Activated naive CD4-positive, alpha-beta T cell treated with anti-CD3 and anti-CD28 coated beads, Interleukin-2, amount 50 U/mL, for 72 hours (primary cell): Measurements from ENCODE around the gene ME3. TPM values are rescaled to one million over a fixed set of nuclear protein-coding genes. Genes with fewer than 3 reads are reported as not detected.

Source experiments
- ATAC-seq, 2 donors: fragments of 150-1000 bp; cut with Tn5 transposase; 2 replicates each; pipeline ENCODE4 v1.10.0; 2021; ENCODE audit warnings: mild to moderate bottlenecking in 2 of 2, moderate library complexity in 2 of 2
- DNase-seq, 2 donors: peaks; one replicate each; pipeline ENCODE4 v3.0.0; 2021 to 2022; ENCODE audit warnings: low spot score in 2 of 2
- H3K27ac Mint-ChIP-seq, 2 donors: one replicate each; pipeline ENCODE4 v1.8.0; 2022; ENCODE audit warnings: mild to moderate bottlenecking in 2 of 2, mixed read lengths in 2 of 2
- H3K36me3 Mint-ChIP-seq, 2 donors: one replicate each; pipeline ENCODE4 v1.8.0; 2022; ENCODE audit warnings: mixed read lengths in 2 of 2
- H3K9me3 Mint-ChIP-seq, 2 donors: one replicate each; pipeline ENCODE4 v1.8.0; 2022; ENCODE audit warnings: mixed read lengths in 2 of 2
- total RNA-seq, 2 donors: library from RNA; stranded (reverse); gene quantifications; one replicate each; pipeline ENCODE4 v1.2.3, GENCODE V29; 2022

Gene ME3
- total RNA-seq, 2 donors from 2014 or later = 5.5 to 16.2 TPM

- Mint-ChIP-seq H3K36me3 (peaks cover 0 to 5% of the 10 kb centered on the region in 2 donors), H3K9me3 (no peaks in the 10 kb centered on the region), H3K27ac (no peak overlapping the region)
- DNase-seq (no peak), ATAC-seq (no peak)
These were observed 26.8 kb upstream of the ME3 start for GRCh38 chr11:86699040-86699791.

DNA sequence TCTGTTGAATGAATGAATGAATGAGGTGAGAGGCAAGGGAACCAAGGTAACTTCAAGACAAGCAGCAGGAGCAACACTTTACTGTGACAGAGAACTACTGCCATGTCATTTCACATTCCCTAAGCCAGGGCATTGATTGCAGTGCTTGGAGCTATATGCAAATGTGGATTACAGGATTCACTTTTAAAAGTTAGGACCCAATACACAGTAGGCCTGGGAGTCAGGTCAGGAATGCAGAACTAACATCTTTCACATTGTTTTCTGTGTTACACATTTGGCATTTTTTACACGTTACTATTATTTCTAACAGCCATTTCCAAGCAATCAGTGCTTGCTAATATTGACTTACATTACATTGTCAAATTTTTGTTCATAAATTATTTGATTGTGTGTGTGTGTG lies 26.2 kb upstream of the ME3 start:
- no peak overlapping the region for H3K27ac Mint-ChIP-seq
- ATAC-seq = no peak
- H3K9me3 Mint-ChIP-seq = no peaks in the 10 kb centered on the region
- no peak for DNase-seq
- H3K36me3 Mint-ChIP-seq = peaks cover 0 to 5% of the 10 kb centered on the region in 2 donors

DNA sequence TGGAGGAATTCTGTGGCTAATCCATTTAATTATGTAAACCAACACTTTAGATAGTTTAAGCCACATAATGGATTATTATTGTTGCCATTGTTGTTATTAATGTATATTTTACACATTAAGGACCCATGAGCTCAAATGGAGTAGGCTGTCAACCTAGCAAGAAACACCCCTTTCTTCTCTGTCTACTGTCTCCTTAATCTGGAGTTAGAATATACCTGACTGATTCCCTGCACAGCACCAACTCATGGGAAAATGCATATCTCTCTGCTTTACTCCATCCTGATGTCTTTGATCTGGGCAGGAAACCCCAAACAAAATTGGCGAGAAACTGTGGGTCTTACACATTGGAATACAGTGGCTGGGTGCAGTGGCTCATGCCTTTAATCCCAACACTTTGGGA lies 24.0 kb upstream of the ME3 start:
- ATAC-seq (no peak), DNase-seq (no peak)
- H3K9me3 Mint-ChIP-seq = no peaks in the 10 kb centered on the region
- peaks cover 0 to 5% of the 10 kb centered on the region in 2 donors for H3K36me3 Mint-ChIP-seq
- H3K27ac Mint-ChIP-seq = no peak overlapping the region

DNA sequence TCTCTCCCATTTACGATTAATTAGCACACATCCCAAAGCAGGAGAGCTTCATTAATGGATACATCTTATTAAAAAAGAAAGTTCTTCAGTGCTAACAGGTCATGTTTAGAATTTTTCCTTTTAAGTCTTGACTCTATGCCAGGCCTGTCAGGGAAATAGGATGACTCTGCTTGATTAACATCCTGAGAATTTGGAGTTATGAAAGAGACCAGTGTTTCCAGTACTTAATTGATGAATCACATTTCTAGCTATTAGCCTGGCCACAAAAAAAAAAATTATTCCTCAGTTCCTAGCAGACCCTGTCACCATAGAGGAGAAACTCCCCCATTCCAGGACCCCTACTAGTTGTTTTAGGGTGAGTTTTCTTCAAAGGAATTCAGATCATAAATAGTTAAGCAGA lies 23.6 kb upstream of the ME3 start:
- no peak overlapping the region for H3K27ac Mint-ChIP-seq
- H3K36me3 Mint-ChIP-seq = peaks cover 0 to 5% of the 10 kb centered on the region in 2 donors
- H3K9me3 Mint-ChIP-seq = no peaks in the 10 kb centered on the region
- DNase-seq (no peak), ATAC-seq (no peak)

GRCh38 chr11:86695373-86695772 lies 23.0 kb upstream of the ME3 start:
- Mint-ChIP-seq H3K9me3 (no peaks in the 10 kb centered on the region), H3K36me3 (peaks cover 0 to 5% of the 10 kb centered on the region in 2 donors), H3K27ac (no peak overlapping the region)
- DNase-seq = no peak
- ATAC-seq = no peak

GRCh38 chr11:86693518-86693917 lies 21.1 kb upstream of the ME3 start:
- Mint-ChIP-seq H3K27ac (no peak overlapping the region), H3K36me3 (peaks cover 0 to 5% of the 10 kb centered on the region in 2 donors)
- DNase-seq = no peak

DNA sequence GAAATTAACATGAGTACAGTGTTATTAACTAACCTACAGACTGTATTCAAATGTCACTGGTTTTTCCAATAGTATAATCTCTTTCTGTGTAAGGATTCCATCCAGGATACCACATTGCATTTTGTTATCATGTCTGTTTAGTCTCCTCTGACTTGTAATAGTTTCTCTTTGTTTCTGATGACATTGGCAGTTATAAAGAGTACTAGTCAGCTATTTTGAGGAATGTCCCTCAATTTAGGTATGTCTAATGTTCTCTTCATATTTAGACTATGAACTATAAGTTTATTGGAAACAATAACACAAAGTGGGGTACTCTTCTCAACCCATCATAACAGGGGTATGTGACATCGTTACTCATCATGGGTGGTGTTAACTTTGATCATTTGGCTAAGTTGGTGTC lies 20.3 kb upstream of the ME3 start:
- no peak for DNase-seq
- H3K36me3 Mint-ChIP-seq = peaks cover 0 to 5% of the 10 kb centered on the region in 2 donors
- no peaks in the 10 kb centered on the region for H3K9me3 Mint-ChIP-seq
- no peak overlapping the region for H3K27ac Mint-ChIP-seq
- ATAC-seq = no peak

More at GRCh38 chr11:86693518-86693917, 21.1 kb upstream of the ME3 start:
- H3K9me3 Mint-ChIP-seq = no peaks in the 10 kb centered on the region
- no peak for ATAC-seq

- H3K27ac Mint-ChIP-seq = no peak overlapping the region
- H3K9me3 Mint-ChIP-seq = no peaks in the 10 kb centered on the region
- no peak for ATAC-seq
- H3K36me3 Mint-ChIP-seq = peaks cover 0 to 5% of the 10 kb centered on the region in 2 donors
- DNase-seq = no peak
These were observed 19.9 kb upstream of the ME3 start for GRCh38 chr11:86692317-86692716.

GRCh38 chr11:86688398-86689179 lies 16.2 kb upstream of the ME3 start:
- ATAC-seq (peak; percentile 79 to 84), DNase-seq (peak in 1 of 2 donors; percentile 39)
- no peaks in the 10 kb centered on the region for H3K36me3 Mint-ChIP-seq
- H3K27ac Mint-ChIP-seq = peak overlapping the region; percentile 75 to 94
- H3K9me3 Mint-ChIP-seq = no peaks in the 10 kb centered on the region

GRCh38 chr11:86687185-86687778 lies 14.9 kb upstream of the ME3 start:
- DNase-seq (no peak), ATAC-seq (peak; percentile 63 to 74)
- Mint-ChIP-seq H3K36me3 (no peaks in the 10 kb centered on the region), H3K27ac (peak overlapping the region in 1 of 2 donors; percentile 75), H3K9me3 (no peaks in the 10 kb centered on the region)

- no peaks in the 10 kb centered on the region for H3K9me3 Mint-ChIP-seq
- H3K36me3 Mint-ChIP-seq = no peaks in the 10 kb centered on the region
- ATAC-seq (no peak), DNase-seq (no peak)
- H3K27ac Mint-ChIP-seq = peak overlapping the region in 1 of 2 donors; percentile 75
These were observed 14.1 kb upstream of the ME3 start for GRCh38 chr11:86686531-86686930.

DNA sequence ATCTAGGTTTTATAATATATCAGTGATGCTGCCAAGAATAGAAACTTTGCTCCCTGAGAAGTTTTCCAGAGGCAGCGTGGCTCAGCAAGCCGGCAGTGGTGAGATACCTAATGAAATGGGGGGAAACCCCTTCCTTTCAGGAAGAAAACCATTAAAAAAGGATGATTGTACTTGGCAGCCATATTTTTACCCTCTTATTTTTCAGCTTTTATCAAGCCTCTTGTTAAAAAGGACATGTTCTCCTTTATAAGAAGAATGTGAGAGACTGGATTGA lies 9.0 kb upstream of the ME3 start:
- Mint-ChIP-seq H3K27ac (no peak overlapping the region), H3K9me3 (no peaks in the 10 kb centered on the region), H3K36me3 (no peaks in the 10 kb centered on the region)
- ATAC-seq (no peak), DNase-seq (no peak)

DNA sequence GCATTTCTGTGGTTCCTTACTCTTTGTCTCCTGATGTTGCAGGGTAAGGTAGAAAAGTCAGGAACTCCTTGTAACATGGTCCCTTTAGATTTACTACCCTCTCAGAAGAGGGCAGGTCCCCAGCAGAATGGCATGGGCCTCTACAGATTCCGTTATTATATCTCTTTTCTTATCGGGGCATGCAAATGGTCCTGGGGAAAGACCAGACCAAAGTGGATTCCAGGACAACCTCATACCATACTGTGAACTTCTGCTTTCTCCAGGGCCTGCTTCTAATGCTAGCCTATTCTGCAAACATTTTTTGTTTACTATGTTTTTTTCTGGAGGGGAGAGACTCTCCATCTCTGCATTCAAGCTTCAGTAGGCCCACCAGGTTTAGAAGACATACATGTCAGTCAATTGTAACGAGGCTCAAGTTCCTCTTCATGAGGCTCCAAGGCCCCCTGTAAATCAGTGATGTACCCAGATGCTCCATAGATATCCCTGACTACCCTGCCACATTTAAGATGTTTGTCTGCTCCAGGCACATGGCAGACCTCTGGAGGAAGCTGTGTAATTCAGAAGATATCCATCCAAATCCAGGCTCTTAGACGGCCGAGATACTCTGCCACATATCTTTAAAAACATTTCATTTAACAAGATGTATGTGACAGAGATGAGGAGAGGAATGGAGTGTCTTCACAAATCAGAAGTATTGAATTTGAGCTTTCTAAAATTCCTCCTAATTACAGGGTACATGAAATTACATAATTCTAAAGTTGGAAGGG lies 8.5 kb upstream of the ME3 start:
- no peak for ATAC-seq
- Mint-ChIP-seq H3K9me3 (no peaks in the 10 kb centered on the region), H3K27ac (no peak overlapping the region), H3K36me3 (no peaks in the 10 kb centered on the region)
- no peak for DNase-seq

DNA sequence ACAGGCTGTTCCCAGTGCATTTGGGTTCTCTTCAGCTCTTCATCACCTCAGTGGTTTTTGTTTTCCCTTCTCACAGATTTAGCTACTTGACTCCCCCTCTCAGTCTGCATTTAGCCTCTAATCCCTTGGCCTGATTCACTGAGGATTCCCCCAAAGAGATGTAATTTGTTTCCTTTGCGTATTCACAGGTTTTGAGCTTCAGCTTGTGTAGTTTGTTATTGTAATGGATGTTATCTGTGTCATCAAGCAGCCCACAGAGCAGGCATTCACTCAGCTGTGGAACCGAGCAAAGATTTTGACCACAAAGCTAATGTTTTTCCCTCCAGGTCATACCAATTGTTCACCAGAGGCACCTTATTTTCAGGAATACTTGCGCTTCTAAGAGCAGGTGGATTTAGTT lies 6.4 kb upstream of the ME3 start:
- DNase-seq (no peak), ATAC-seq (no peak)
- no peaks in the 10 kb centered on the region for H3K36me3 Mint-ChIP-seq
- H3K9me3 Mint-ChIP-seq = no peaks in the 10 kb centered on the region
- H3K27ac Mint-ChIP-seq = no peak overlapping the region

DNA sequence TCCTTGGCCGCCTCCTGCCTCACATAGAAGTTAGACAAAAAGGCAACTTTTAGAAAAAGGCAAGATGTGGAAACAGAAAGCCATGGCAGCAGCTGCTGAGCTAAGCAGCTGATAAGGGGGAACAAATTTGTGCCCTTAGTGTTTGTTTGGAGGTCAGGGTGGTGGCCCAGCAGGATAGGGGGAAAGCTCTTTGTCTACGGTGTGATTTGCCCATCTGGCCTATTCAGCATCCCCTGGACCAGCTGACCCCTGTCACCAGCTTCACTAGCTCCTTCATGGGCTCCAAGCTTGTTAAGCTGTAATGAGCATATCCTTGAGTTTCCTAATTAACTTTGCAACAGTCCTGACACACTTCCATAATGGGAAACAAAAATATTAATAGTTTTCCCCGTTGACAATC lies 5.9 kb upstream of the ME3 start:
- peaks cover 0 to under 1% of the 10 kb centered on the region in 2 donors for H3K36me3 Mint-ChIP-seq
- H3K9me3 Mint-ChIP-seq = no peaks in the 10 kb centered on the region
- DNase-seq = no peak
- no peak for ATAC-seq
- no peak overlapping the region for H3K27ac Mint-ChIP-seq

GRCh38 chr11:86676533-86677154 lies 4.2 kb upstream of the ME3 start:
- H3K27ac Mint-ChIP-seq = peak overlapping the region in 1 of 2 donors; percentile 2
- no peaks in the 10 kb centered on the region for H3K9me3 Mint-ChIP-seq
- DNase-seq (no peak), ATAC-seq (no peak)
- H3K36me3 Mint-ChIP-seq = peaks cover 4 to 6% of the 10 kb centered on the region in 2 donors
